H1 (cell line): ENCODE results near the gene CNDP1. TPM values are rescaled to one million over a fixed set of nuclear protein-coding genes. Genes with fewer than 3 reads are reported as not detected.

ENCODE experiments used
- CBX5 ChIP-seq: fragments of 300-800, 300-1000 bp; sonication (generic); IDR thresholded peaks from 2 replicates; pipeline ENCODE4 v1.7.1; 2016; ENCODE audit warnings: antibody characterized with exemption, low read length, low read depth
- CHD7 ChIP-seq: fragments of 300-600 bp; sonication (generic); IDR thresholded peaks from 2 replicates; pipeline ENCODE4 v1.7.1; 2012; ENCODE audit warnings: low read length, moderate library complexity, mild to moderate bottlenecking, inconsistent platforms; ENCODE audit not compliant: insufficient replicate concordance
- GABPA ChIP-seq: IDR thresholded peaks from 2 replicates; pipeline ENCODE4 v1.6.1; 2011; ENCODE audit warnings: mild to moderate bottlenecking, low read length, moderate library complexity, borderline replicate concordance; ENCODE audit not compliant: insufficient read depth
- POU5F1 ChIP-seq: IDR thresholded peaks from 2 replicates; pipeline ENCODE4 v1.6.1; 2011; ENCODE audit warnings: low read depth, mild to moderate bottlenecking, low read length, moderate library complexity
- ZNF274 ChIP-seq: IDR thresholded peaks from 2 replicates; pipeline ENCODE4 v1.7.0; 2012; ENCODE audit warnings: low read length, borderline replicate concordance; ENCODE audit errors: extremely low read depth
- polyA plus RNA-seq, 7 experiments: library from polyadenylated mRNA; depleted of rRNA in 3 of 7; stranded (reverse) in 5 of 7; unstranded in 2 of 7; fragments of >200 nt in 5 of 7; fragments of 200-250 nt in 2 of 7; gene quantifications; 1 replicate in 5 of 7; 2 replicates in 1 of 7; 4 replicates in 1 of 7; pipeline versions ENCODE4 v1.2.1 to v1.2.3, GENCODE V29; 2011 to 2013; ENCODE audit warnings: missing spikeins in 2 of 7, mixed read lengths in 2 of 7
- total RNA-seq: library from RNA; stranded (reverse); fragmentation: NEBNext Ultra II Directional; extraction: Animal tissue kit (Norgen Biotek cat#: 25700); gene quantifications from 2 replicates; pipeline ENCODE4 v1.2.1, GENCODE V29; 2021
- TF ChIP-seq, protein P1 (sequence below), 3 experiments: IDR thresholded peaks; 1 replicate in 2 of 3; 2 replicates in 1 of 3; pipeline versions ENCODE4 v1.5.1 to v1.6.1; 2011; ENCODE audit warnings: low read length in 3 of 3, mild to moderate bottlenecking in 3 of 3, inconsistent platforms in 2 of 3, low read depth in 1 of 3, moderate library complexity in 1 of 3; ENCODE audit not compliant: insufficient read depth in 1 of 3; ENCODE audit errors: control extremely low read depth in 1 of 3

The CNDP1 gene
- total and polyA plus RNA-seq, 2 of the 8 experiments (the other 6 are each of a cell fraction or from before 2014, with no cell fraction given), result 0.09 TPM; not detected in 1

- TF ChIP-seq CHD7 (no peak), CBX5 (no peak), GABPA (no peak), POU5F1 (no peak), ZNF274 (no peak)
- TF ChIP-seq, protein P1, sequence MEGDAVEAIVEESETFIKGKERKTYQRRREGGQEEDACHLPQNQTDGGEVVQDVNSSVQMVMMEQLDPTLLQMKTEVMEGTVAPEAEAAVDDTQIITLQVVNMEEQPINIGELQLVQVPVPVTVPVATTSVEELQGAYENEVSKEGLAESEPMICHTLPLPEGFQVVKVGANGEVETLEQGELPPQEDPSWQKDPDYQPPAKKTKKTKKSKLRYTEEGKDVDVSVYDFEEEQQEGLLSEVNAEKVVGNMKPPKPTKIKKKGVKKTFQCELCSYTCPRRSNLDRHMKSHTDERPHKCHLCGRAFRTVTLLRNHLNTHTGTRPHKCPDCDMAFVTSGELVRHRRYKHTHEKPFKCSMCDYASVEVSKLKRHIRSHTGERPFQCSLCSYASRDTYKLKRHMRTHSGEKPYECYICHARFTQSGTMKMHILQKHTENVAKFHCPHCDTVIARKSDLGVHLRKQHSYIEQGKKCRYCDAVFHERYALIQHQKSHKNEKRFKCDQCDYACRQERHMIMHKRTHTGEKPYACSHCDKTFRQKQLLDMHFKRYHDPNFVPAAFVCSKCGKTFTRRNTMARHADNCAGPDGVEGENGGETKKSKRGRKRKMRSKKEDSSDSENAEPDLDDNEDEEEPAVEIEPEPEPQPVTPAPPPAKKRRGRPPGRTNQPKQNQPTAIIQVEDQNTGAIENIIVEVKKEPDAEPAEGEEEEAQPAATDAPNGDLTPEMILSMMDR (IDR thresholded peaks at IDR 0.05; ENCODE audit: control extremely low read depth in 1 of 3, insufficient read depth in 1 of 3, low read depth in 1 of 3, low read length in 3 of 3), result no peak
- TF ChIP-seq, all 59 proteins: peak for 0
Observed at GRCh38 chr18:74622072-74622471, 87.8 kb downstream of the CNDP1 start (continued).
